COLO668 (cell line): ENCODE measurements around the gene QTRT2.

Experiments
- DNase-seq: peaks from one replicate; lab custom pipeline; 2025; ENCODE audit not compliant: unreplicated experiment; lab: John Stamatoyannopoulos, UW

Gene QTRT2

GRCh38 chr3:114056130-114057010 is at the start of gene QTRT2, which contains the start of gene CCDC191:
TSS of gene QTRT2 (plus strand) at chr3:114056737. CDS start at chr3:114065258, 8,521 bp downstream.
TSS of gene CCDC191 (minus strand) at chr3:114056526. CDS start at chr3:114056466, 60 bp downstream.
- peak; percentile 94 for DNase-seq

- no peak for DNase-seq
Observed at GRCh38 chr3:114011059-114011797, 45.3 kb upstream of the QTRT2 start.

GRCh38 chr3:114014211-114014610 is 42.3 kb upstream of the QTRT2 start:
- no peak for DNase-seq

GRCh38 chr3:114019486-114019885 is 37.1 kb upstream of the QTRT2 start:
- no peak for DNase-seq

GRCh38 chr3:114020907-114021306 is 35.6 kb upstream of the QTRT2 start:
- DNase-seq, result no peak

GRCh38 chr3:114022145-114022802 is 34.3 kb upstream of the QTRT2 start:
- DNase-seq, result no peak

GRCh38 chr3:114025451-114025850 is 31.1 kb upstream of the QTRT2 start:
- DNase-seq, result no peak

GRCh38 chr3:114026331-114026730 is 30.2 kb upstream of the QTRT2 start:
- no peak for DNase-seq

- DNase-seq, result no peak
Observed at GRCh38 chr3:114033721-114034120, 22.8 kb upstream of the QTRT2 start.

GRCh38 chr3:114034211-114034610 is 22.3 kb upstream of the QTRT2 start:
- no peak for DNase-seq

GRCh38 chr3:114034787-114035545 is 21.6 kb upstream of the QTRT2 start:
- no peak for DNase-seq

- DNase-seq, result no peak
Observed at GRCh38 chr3:114035896-114036295, 20.6 kb upstream of the QTRT2 start.

GRCh38 chr3:114043205-114043604 is 13.3 kb upstream of the QTRT2 start:
- DNase-seq, result no peak

GRCh38 chr3:114052216-114052615 is 4.3 kb upstream of the QTRT2 start:
- no peak for DNase-seq

- no peak for DNase-seq
Observed at GRCh38 chr3:114057011-114057347, 442 bp downstream of the QTRT2 start.

- no peak for DNase-seq
Observed at GRCh38 chr3:114058646-114059045, 2.1 kb downstream of the QTRT2 start.

- DNase-seq, result no peak
Observed at GRCh38 chr3:114060906-114061655, 4.5 kb downstream of the QTRT2 start.

- no peak for DNase-seq
Observed at GRCh38 chr3:114067804-114068203, 11.3 kb downstream of the QTRT2 start.

- no peak for DNase-seq
Observed at GRCh38 chr3:114068336-114068735, 11.8 kb downstream of the QTRT2 start.

- no peak for DNase-seq
Observed at GRCh38 chr3:114071786-114072185, 15.2 kb downstream of the QTRT2 start.
